ENCODE data around the gene ZNF675. TPM values are rescaled to one million over a fixed set of nuclear protein-coding genes. Genes with fewer than 3 reads are reported as not detected.
A peak's percentile ranks its signal among the peaks of the same experiment; 100 is the strongest.
"Not testable (repeated sequence)": the region's sequence is repeated elsewhere in the genome, so short reads cannot be mapped to it uniquely, and the experiment has no call there.

The ZNF675 gene
- 7.4 TPM in 2 replicates for total RNA-seq (2012; rRNA removed)

- H3K4me2 ChIP-seq (ENCODE audit: low read length) = peak within 1 kb of the TSS; percentile 72
- no peaks in the 10 kb centered on the region for H3K27me3 ChIP-seq (ENCODE audit: control insufficient read depth, insufficient read depth, low read length)
- peaks cover 7% of the 10 kb centered on the region for H3K36me3 ChIP-seq (ENCODE audit: insufficient read depth, low read length)
- peaks cover 7% of the 10 kb centered on the region for H3K4me1 ChIP-seq (ENCODE audit: control insufficient read depth, insufficient read depth, low read length)
- peak within 1 kb of the TSS; percentile 88 for H3K4me3 ChIP-seq (ENCODE audit: low read length)
- H3K9ac ChIP-seq (ENCODE audit: low read depth, low read length) = peak within 1 kb of the TSS; percentile 91
- H3K9me3 ChIP-seq (replicated peaks; ENCODE audit: low read length) = no peaks in the 10 kb centered on the region
These were observed at the start of gene ZNF675 for GRCh38 chr19:23686621-23687423. Gene ZNF675, minus strand, starts transcription at chr19:23687212. Its CDS starts 179 bp downstream, at chr19:23687033.

DNA sequence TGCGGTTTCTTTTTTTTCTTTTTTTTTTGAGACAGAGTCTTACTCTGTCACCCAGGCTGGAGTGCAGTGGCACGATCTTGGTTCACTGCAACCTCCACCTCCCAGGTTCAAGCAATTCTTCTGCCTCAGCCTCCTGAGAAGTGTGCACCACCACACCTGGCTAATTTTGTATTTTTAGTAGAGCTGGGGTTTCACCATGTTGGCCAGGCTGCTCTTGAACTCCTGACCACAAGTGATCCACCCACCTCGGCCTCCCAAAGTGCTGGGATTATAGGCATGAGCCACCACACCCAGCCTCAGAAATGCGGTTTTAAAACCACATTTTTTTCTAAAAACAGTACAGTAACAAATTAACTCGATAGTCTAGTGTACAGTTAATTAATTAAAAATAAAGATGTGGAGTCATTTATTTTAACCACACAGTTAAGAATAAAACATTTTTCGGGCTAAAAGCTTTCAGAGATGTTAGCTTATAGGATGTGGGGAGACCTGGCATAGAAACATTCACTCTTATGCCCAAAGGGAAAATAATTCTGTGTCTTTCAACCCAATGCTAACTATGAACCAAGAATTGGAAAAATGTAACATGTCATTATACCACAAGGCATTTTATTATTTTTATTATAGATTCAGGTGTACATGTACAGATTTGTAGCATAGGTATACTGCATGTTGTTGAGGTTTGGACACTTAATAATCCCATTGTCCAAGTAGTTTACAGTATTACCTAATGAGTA lies 43.9 kb upstream of the ZNF675 start:
- not testable (repeated sequence) for H3K9ac ChIP-seq (ENCODE audit: low read depth, low read length); H3K4me3 ChIP-seq (ENCODE audit: low read length); H3K4me1 ChIP-seq (ENCODE audit: control insufficient read depth, insufficient read depth, low read length); H3K9me3 ChIP-seq (replicated peaks; ENCODE audit: low read length); H3K4me2 ChIP-seq (ENCODE audit: low read length); H3K36me3 ChIP-seq (ENCODE audit: insufficient read depth, low read length); H3K27me3 ChIP-seq (ENCODE audit: control insufficient read depth, insufficient read depth, low read length)

GRCh38 chr19:23724161-23724560 lies 37.1 kb upstream of the ZNF675 start:
- H3K4me1 ChIP-seq (ENCODE audit: control insufficient read depth, insufficient read depth, low read length) = not testable (repeated sequence)

DNA sequence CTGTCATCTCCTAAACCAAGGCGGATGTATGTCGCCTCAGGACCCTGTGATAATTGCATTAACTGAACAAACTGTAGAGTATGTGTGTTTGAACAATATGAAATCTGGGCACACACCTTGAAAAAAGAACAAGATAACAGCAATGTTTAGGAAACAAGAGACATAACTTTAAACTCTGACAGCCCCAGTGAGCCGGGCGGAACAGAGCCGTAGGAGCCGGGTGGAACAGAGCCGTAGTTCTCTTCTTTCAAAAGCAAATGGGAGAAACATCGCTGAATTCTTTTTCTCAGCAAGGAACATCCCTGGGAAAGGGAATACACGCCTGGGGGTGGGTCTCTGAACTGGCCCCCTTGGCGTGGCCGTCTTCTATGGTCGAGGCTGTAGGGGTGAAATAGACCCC lies 31.8 kb upstream of the ZNF675 start:
- H3K9ac ChIP-seq (ENCODE audit: low read depth, low read length) = no peak overlapping the region
- no peaks in the 10 kb centered on the region for H3K9me3 ChIP-seq (replicated peaks; ENCODE audit: low read length)
- H3K36me3 ChIP-seq (ENCODE audit: insufficient read depth, low read length) = no peaks in the 10 kb centered on the region
- no peak overlapping the region for H3K4me2 ChIP-seq (ENCODE audit: low read length)
- H3K4me3 ChIP-seq (ENCODE audit: low read length) = no peak overlapping the region
- no peaks in the 10 kb centered on the region for H3K4me1 ChIP-seq (ENCODE audit: control insufficient read depth, insufficient read depth, low read length)
- H3K27me3 ChIP-seq (ENCODE audit: control insufficient read depth, insufficient read depth, low read length) = no peaks in the 10 kb centered on the region

More at GRCh38 chr19:23724161-23724560, 37.1 kb upstream of the ZNF675 start:
- not testable (repeated sequence) for H3K4me3 ChIP-seq (ENCODE audit: low read length); H3K9me3 ChIP-seq (replicated peaks; ENCODE audit: low read length); H3K27me3 ChIP-seq (ENCODE audit: control insufficient read depth, insufficient read depth, low read length); H3K36me3 ChIP-seq (ENCODE audit: insufficient read depth, low read length); H3K4me2 ChIP-seq (ENCODE audit: low read length); H3K9ac ChIP-seq (ENCODE audit: low read depth, low read length)

DNA sequence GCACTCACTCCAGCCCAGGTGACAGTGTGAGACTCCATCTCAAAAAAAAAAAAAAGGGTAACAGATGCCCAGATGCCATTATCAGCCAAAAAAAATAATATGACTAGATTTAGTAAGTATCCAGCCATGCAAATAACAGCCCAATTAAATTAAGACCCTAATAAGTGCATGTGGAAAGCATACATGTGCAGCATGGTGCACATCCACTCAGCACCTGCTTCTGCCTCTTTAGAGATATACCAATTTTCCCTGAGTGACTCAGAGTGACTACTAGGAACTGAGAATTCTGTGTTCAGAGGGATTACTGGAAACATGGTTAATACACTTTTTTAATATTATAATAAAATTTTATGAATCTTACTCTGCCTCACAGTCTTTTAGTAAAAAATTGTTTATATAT lies 29.8 kb upstream of the ZNF675 start:
- Histone ChIP-seq H3K4me3 (ENCODE audit: low read length) (no peak overlapping the region), H3K9ac (ENCODE audit: low read depth, low read length) (no peak overlapping the region), H3K4me1 (ENCODE audit: control insufficient read depth, insufficient read depth, low read length) (no peaks in the 10 kb centered on the region), H3K27me3 (ENCODE audit: control insufficient read depth, insufficient read depth, low read length) (no peaks in the 10 kb centered on the region), H3K4me2 (ENCODE audit: low read length) (no peak overlapping the region), H3K9me3 (replicated peaks; ENCODE audit: low read length) (no peaks in the 10 kb centered on the region), H3K36me3 (ENCODE audit: insufficient read depth, low read length) (no peaks in the 10 kb centered on the region)

DNA sequence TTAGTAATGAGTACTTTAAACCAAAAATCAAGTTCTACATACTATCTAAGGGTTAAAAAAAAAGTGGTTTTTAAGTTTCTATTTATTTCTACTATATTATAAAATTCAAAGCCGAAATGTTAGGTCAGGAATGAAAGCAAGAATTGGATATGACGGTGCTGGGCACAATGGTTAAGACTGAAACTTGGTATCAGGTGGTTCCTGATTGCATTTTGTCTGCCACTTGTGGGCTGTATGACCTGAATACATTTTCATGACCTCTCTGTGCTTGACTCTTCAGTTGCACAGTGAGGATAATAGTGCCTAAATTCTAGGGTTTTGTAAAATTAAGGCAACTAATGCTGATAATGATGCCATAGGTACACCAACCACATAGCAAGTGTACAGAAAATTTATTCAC lies 22.3 kb upstream of the ZNF675 start:
- Histone ChIP-seq H3K36me3 (ENCODE audit: insufficient read depth, low read length) (no peaks in the 10 kb centered on the region), H3K4me2 (ENCODE audit: low read length) (no peak overlapping the region), H3K9ac (ENCODE audit: low read depth, low read length) (no peak overlapping the region), H3K27me3 (ENCODE audit: control insufficient read depth, insufficient read depth, low read length) (no peaks in the 10 kb centered on the region), H3K4me3 (ENCODE audit: low read length) (no peak overlapping the region), H3K4me1 (ENCODE audit: control insufficient read depth, insufficient read depth, low read length) (no peaks in the 10 kb centered on the region), H3K9me3 (replicated peaks; ENCODE audit: low read length) (no peaks in the 10 kb centered on the region)

GRCh38 chr19:23706657-23707056 lies 19.6 kb upstream of the ZNF675 start:
- no peak overlapping the region for H3K4me3 ChIP-seq (ENCODE audit: low read length)
- no peak overlapping the region for H3K4me2 ChIP-seq (ENCODE audit: low read length)
- no peaks in the 10 kb centered on the region for H3K27me3 ChIP-seq (ENCODE audit: control insufficient read depth, insufficient read depth, low read length)
- no peaks in the 10 kb centered on the region for H3K4me1 ChIP-seq (ENCODE audit: control insufficient read depth, insufficient read depth, low read length)
- H3K36me3 ChIP-seq (ENCODE audit: insufficient read depth, low read length) = no peaks in the 10 kb centered on the region
- H3K9ac ChIP-seq (ENCODE audit: low read depth, low read length) = no peak overlapping the region
- H3K9me3 ChIP-seq (replicated peaks; ENCODE audit: low read length) = no peaks in the 10 kb centered on the region

DNA sequence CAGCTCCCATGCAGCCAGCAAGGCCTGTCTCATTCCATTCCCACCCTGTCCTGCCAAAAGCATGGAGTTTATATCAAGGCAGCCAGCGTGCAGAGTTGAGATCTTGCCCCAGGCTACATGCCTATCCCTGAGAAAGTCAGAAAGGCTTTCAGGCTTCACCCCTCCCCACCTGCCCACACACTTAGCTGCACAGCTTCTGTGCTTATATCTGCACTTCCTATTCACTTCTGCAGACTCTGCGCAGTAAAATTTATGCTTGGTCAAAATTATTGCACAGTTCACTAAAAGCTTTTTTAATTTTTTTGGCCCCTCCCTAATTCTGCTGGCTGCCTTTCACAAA lies 12.5 kb upstream of the ZNF675 start:
- H3K4me1 ChIP-seq (ENCODE audit: control insufficient read depth, insufficient read depth, low read length) = no peaks in the 10 kb centered on the region
- no peaks in the 10 kb centered on the region for H3K9me3 ChIP-seq (replicated peaks; ENCODE audit: low read length)
- no peaks in the 10 kb centered on the region for H3K27me3 ChIP-seq (ENCODE audit: control insufficient read depth, insufficient read depth, low read length)
- H3K36me3 ChIP-seq (ENCODE audit: insufficient read depth, low read length) = no peaks in the 10 kb centered on the region
- H3K4me3 ChIP-seq (ENCODE audit: low read length) = no peak overlapping the region
- H3K4me2 ChIP-seq (ENCODE audit: low read length) = no peak overlapping the region
- no peak overlapping the region for H3K9ac ChIP-seq (ENCODE audit: low read depth, low read length)

DNA sequence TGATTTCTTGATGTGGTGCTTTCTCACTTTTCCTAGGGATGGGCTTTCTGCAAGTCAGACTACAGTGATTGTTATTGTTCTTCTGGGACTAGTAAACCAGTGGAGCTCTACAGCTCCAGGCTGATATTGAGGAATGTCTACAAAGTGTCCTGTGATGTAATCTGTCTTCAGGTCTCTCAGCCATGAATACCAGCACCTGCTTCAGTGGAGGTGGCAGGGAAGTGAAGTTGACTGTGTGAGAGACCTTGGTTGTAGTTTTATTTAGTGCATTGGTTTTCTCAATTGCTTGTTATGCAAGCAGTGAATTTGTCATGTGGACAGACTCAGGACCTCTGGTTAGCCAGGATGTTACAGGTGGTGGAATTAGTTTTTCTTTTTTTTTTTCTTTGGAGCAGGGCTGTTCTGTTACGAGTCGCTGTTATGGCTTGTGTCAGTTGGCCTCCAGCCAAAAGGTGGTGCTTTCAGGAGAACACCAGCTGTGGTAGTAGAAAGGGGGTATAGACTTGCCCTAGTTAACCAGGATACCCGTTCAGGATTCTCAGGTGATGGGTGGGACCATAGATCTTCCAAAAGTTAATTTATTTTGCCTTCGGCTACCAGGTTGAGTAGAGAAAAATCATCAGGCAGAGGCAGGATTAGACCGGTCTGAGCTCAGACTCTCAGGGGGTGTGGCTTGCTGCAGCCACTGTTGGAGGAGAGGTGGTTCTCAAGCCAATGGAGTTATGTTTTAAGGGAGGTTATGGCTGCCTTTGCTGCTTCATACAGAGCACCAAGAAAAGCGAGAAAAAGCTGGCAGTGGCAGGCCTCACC lies 11.9 kb upstream of the ZNF675 start:
- H3K27me3 ChIP-seq (ENCODE audit: control insufficient read depth, insufficient read depth, low read length) = no peaks in the 10 kb centered on the region
- H3K4me1 ChIP-seq (ENCODE audit: control insufficient read depth, insufficient read depth, low read length) = no peaks in the 10 kb centered on the region
- no peak overlapping the region for H3K4me2 ChIP-seq (ENCODE audit: low read length)
- H3K36me3 ChIP-seq (ENCODE audit: insufficient read depth, low read length) = no peaks in the 10 kb centered on the region
- no peak overlapping the region for H3K4me3 ChIP-seq (ENCODE audit: low read length)
- H3K9ac ChIP-seq (ENCODE audit: low read depth, low read length) = no peak overlapping the region
- H3K9me3 ChIP-seq (replicated peaks; ENCODE audit: low read length) = no peaks in the 10 kb centered on the region

GRCh38 chr19:23692937-23693336 lies 5.9 kb upstream of the ZNF675 start:
- not testable (repeated sequence) for H3K27me3 ChIP-seq (ENCODE audit: control insufficient read depth, insufficient read depth, low read length); H3K36me3 ChIP-seq (ENCODE audit: insufficient read depth, low read length); H3K4me1 ChIP-seq (ENCODE audit: control insufficient read depth, insufficient read depth, low read length); H3K9me3 ChIP-seq (replicated peaks; ENCODE audit: low read length); H3K4me3 ChIP-seq (ENCODE audit: low read length); H3K4me2 ChIP-seq (ENCODE audit: low read length); H3K9ac ChIP-seq (ENCODE audit: low read depth, low read length)

DNA sequence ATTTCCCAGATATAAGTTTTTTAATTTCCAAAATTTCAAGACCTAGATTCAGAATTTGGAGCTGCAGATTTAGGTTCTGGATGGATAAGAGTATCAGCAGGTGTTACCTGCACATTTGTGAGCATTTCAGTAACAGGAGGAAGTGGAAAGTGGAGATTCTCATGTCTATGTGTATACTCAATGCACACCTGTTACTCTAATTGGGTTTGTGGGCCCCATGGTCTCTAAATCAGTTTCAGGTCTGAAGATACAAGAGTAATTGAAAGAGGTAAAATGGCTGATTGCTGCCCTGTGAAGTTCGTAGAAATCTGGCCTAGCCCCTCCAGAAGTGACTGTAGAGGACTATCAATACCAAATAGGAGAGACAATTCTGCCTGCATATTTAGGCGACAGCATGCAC lies 13.9 kb downstream of the ZNF675 start:
- H3K9ac ChIP-seq (ENCODE audit: low read depth, low read length) = no peak overlapping the region
- H3K27me3 ChIP-seq (ENCODE audit: control insufficient read depth, insufficient read depth, low read length) = no peaks in the 10 kb centered on the region
- peaks cover 2% of the 10 kb centered on the region for H3K36me3 ChIP-seq (ENCODE audit: insufficient read depth, low read length)
- no peaks in the 10 kb centered on the region for H3K4me1 ChIP-seq (ENCODE audit: control insufficient read depth, insufficient read depth, low read length)
- H3K4me3 ChIP-seq (ENCODE audit: low read length) = no peak overlapping the region
- H3K4me2 ChIP-seq (ENCODE audit: low read length) = no peak overlapping the region
- H3K9me3 ChIP-seq (replicated peaks; ENCODE audit: low read length) = no peaks in the 10 kb centered on the region

Measured in skeletal muscle satellite cell (primary cell).